Coronary artery (tissue), 2 donors: ENCODE measurements around the gene NETO2.
A peak's percentile ranks its signal among the peaks of the same experiment; 100 is the strongest.
"Not testable (repeated sequence)": the region's sequence is repeated elsewhere in the genome, so short reads cannot be mapped to it uniquely, and the experiment has no call there.

Experiments used
- DNase-seq: peaks from one replicate; pipeline ENCODE4 v3.0.0-alpha.2; 2017; ENCODE audit warnings: low spot score
- H3K27ac ChIP-seq, 2 donors: fragments of 200-600 bp; sonication (generic); one replicate each; pipeline ENCODE4 v1.5.1; 2016 to 2019
- H3K4me3 ChIP-seq: fragments of 200-600 bp; sonication (generic); 2 replicates; pipeline ENCODE4 v1.5.1; 2016; ENCODE audit warnings: mild to moderate bottlenecking, moderate library complexity
- TF ChIP-seq, protein P1 (sequence below): fragments of 200-600 bp; sonication (generic); IDR thresholded peaks from one replicate; pipeline ENCODE4 v1.5.1; 2019; ENCODE audit warnings: antibody characterized with exemption

NETO2 gene

DNA sequence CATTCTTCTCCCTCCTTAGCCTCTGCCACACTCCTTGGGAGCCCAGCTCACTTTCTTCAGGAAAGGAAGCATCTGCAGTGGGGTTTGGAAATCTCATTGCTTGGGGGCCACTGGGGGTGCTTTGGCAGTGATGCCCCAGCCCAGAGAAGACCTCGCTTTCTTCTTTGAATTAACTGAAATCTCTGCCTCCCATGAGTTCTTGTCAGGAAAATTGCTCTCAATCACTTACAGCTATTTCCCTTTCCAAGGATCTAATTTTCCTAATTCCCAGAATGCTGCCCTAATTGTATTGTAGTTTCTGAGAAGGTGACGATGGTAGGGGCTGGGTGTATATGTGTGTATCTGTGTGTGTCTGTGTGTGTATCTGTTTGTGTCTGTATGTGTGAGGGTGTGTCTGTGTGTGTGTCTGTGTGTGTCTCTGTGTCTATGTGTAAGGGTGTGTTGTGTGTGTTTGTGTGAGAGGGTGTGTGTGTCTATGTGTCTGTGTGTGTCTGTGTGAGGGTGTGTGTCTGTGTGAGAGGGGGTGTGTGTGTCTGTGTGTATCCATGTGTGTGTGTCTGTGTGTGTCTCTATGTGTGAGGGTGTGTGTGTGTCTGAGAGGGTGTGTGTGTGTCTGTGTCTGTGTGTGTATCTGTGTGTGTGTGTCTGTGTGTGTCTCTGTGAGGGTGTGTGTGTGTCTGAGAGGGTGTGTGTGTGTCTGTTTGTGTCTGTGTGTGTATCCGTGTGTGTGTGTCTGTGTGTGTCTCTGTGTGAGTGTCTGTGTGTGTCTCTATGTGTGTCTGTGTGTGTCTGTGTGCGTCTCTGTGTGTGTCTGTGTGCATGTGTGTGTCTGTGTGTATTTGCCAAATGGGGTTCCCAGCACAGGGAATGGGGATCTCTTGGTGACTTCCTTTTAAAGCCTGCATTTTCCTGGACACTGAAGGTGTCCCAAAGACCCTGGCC lies 86.8 kb downstream of the NETO2 start:
- TF ChIP-seq, protein P1, sequence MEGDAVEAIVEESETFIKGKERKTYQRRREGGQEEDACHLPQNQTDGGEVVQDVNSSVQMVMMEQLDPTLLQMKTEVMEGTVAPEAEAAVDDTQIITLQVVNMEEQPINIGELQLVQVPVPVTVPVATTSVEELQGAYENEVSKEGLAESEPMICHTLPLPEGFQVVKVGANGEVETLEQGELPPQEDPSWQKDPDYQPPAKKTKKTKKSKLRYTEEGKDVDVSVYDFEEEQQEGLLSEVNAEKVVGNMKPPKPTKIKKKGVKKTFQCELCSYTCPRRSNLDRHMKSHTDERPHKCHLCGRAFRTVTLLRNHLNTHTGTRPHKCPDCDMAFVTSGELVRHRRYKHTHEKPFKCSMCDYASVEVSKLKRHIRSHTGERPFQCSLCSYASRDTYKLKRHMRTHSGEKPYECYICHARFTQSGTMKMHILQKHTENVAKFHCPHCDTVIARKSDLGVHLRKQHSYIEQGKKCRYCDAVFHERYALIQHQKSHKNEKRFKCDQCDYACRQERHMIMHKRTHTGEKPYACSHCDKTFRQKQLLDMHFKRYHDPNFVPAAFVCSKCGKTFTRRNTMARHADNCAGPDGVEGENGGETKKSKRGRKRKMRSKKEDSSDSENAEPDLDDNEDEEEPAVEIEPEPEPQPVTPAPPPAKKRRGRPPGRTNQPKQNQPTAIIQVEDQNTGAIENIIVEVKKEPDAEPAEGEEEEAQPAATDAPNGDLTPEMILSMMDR = no peak
- Histone ChIP-seq H3K4me3 (no peak overlapping the region), H3K27ac (no peak overlapping the region)
- peak; percentile 35 for DNase-seq

DNA sequence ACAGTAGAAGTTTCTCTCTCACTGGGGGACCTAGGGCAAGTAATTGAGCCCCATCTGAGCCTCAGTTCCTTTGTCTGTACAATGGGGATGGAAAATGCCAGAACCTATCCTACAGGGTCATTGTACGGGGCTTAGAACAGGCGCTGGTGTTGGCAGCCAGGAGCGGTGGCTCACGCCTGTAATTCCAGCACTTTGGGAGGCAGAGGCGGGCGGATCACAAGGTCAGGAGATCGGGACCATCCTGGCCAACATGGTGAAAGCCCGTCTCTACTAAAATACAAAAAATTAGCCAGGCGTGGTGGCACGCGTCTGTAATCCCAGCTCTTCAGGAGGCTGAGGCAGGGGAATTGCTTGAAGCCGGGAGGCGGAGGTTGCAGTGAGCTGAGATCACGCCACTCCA lies 87.7 kb downstream of the NETO2 start:
- not testable (repeated sequence) for H3K27ac ChIP-seq, H3K4me3 ChIP-seq, DNase-seq

DNA sequence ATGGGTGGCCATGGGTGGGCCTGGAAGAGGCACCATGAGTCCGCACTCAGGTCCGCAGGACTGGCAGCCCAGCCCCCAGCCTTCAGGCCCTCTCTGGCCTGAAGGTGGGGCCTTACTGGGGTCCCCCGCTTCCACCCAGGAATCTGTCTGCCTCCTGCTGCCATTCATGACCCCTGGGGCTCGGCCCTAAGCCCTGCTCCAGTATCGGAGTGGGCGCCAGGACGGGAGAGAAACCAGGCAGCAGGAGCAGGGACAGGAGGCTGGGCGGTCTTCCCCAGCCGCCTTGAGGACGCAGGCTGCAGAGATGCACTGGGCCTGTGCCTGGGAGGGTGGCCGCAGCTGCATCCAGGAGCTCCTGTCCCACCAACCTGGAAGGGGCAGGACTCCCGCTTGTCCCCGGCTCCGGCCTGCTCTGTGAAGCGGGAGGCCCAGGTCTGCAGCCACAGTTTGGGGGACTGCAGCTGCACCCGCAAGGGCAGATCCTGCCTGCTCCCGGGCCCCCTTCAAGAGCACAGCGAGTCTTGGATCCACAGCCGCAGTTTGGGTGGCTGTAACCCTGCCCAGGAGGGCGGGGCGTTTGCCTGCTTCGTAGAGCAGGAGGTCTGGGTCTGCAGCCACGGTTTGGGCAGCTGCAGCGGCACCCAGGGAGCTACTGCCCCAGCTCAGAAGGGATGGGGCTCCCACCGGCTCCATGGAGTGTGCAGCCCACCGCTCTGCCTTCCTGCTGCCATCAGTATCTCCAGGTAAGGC lies 88.4 kb downstream of the NETO2 start:
- Histone ChIP-seq H3K27ac (no peak overlapping the region), H3K4me3 (no peak overlapping the region)
- DNase-seq = no peak
- TF ChIP-seq, protein P1 = no peak

DNA sequence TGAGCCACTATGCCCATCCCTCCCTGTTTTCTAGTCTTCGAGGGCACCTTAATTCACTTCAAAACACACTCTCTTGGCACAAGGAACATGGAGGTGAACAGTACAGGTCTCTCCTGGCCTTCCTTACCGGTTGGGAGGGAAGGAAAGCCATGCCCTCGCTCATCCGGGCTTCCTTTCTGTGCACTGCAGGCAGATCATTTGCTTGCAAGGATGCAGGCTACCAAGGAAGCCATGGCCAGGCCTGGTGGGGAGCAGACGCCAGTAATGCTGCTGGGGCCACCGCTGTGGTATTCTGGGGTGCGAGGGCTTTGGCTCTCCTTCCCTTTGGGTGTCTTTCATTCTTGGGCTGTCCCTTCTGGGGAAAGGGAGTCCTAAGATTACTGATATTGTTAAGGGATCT lies 89.4 kb downstream of the NETO2 start:
- TF ChIP-seq, protein P1 = no peak
- no peak overlapping the region for H3K4me3 ChIP-seq
- H3K27ac ChIP-seq = no peak overlapping the region
- DNase-seq = no peak

DNA sequence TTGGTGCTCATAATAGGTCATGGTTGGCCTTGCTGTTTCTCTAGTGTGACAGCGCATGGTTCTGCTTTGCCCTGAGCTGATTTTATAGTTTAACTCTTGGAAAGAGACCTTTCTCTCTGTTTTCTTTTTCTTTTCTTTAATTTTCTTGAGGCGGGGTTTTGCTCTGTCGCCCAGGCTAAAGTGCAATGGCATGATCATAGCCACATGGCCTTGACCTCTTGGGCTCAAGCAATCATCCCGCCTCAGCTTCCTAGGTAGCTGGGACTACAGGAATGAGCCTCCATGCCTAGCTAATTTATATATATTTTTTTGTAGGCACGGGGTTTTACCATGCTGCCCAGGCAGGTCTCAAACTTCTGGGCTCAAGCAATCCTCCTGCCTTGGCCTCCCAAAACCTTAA lies 89.8 kb downstream of the NETO2 start:
- DNase-seq = no peak
- Histone ChIP-seq H3K4me3 (no peak overlapping the region), H3K27ac (no peak overlapping the region)
- TF ChIP-seq, protein P1 = no peak

DNA sequence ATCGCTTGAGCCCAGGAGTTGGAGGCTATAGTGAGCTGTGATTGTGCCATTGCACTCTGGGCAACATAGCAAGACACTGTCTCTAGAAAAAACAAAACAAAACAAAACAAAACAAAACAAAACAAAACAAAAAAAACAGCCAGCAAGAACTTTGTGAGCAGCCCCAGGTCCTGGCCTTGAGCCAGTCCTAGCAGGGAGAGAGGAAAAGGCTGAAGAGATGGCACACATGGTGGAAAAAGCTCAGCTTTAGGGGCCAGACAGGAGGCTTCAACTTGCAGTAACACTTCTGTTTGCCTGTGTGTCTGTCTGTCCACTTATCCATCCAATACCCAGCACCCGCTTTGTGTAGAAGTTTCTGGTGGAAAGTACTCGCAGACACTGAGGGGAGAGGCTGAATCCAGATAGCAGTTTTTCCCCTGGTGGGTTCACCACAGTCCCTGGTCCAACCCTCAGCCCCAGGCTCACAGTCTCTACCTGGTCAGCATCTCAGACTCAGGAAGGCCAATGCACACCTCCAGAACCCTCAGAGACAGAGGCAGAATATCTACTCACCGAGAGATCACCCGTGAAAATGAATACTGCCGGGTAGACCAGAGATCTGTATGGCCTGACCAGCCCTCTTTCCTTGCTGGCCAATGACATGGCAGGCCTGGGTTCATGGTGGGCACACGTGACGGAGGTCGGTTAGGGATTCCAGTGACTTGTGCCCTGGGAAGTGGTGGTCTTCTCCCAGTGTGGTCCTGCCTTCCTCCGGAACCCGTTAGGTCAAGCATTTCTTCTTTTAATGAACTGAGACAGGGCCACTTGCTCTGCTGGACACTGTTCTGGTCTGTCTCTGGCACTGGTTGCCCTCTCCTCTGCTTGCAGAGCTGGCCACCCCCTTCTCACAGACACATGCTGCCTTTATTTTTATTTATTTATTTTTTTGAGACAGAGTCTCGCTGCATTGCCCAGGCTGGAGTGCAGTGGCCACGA lies 90.8 kb downstream of the NETO2 start:
- Histone ChIP-seq H3K27ac (no peak overlapping the region), H3K4me3 (no peak overlapping the region)
- DNase-seq = no peak
- TF ChIP-seq, protein P1 = no peak

DNA sequence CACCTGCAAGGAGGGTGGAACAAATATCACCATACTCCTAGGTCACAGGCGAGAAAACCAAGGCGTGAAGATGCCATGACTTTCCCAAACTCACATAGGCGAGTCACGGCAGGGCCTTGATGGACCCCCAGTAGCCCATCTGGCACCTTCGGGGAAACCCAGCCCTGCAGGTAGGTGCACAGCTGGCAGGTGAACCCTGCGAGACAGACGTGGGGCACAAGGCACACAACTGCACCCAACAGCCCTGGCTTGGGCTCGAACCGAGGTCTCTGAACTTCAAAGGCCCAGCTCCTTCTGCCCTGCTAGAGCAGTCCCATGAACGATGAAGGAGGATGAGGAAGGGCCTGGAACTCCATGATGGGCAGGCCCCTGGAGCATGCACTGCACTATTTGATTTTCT lies 92.7 kb downstream of the NETO2 start:
- no peak overlapping the region for H3K4me3 ChIP-seq
- no peak for DNase-seq
- H3K27ac ChIP-seq = no peak overlapping the region
- TF ChIP-seq, protein P1 = no peak
